GM10266 (cell line): ENCODE results near the gene MEDAG.

ENCODE experiments used
- DNase-seq: peaks from one replicate; pipeline ENCODE4 v3.0.0; 2012; ENCODE audit errors: extremely low spot score
- CTCF ChIP-seq: IDR thresholded peaks from 2 replicates; pipeline ENCODE4 v1.5.1; 2012; ENCODE audit warnings: mild to moderate bottlenecking, low read depth; ENCODE audit not compliant: control insufficient read depth, insufficient read depth; ENCODE audit errors: missing control alignments

The MEDAG gene

GRCh38 chr13:30905932-30906383, at the start of gene MEDAG:
TSS of gene MEDAG (plus strand) at chr13:30906271. CDS start at chr13:30906516, 245 bp downstream.
- no peak for TF ChIP-seq CTCF
- no peak for DNase-seq

GRCh38 chr13:30857018-30857417, 49.1 kb upstream of the MEDAG start:
- DNase-seq, result no peak
- no peak for TF ChIP-seq CTCF

GRCh38 chr13:30857636-30858035, 48.4 kb upstream of the MEDAG start:
- DNase-seq, result no peak
- TF ChIP-seq CTCF, result no peak

- no peak for DNase-seq
- TF ChIP-seq CTCF, result no peak
These were observed 46.7 kb upstream of the MEDAG start for GRCh38 chr13:30859326-30859725.

GRCh38 chr13:30861163-30861562, 44.9 kb upstream of the MEDAG start:
- no peak for TF ChIP-seq CTCF
- no peak for DNase-seq

- no peak for TF ChIP-seq CTCF
- DNase-seq, result no peak
These were observed 44.1 kb upstream of the MEDAG start for GRCh38 chr13:30861836-30862467.

- no peak for DNase-seq
- TF ChIP-seq CTCF, result no peak
These were observed 43.4 kb upstream of the MEDAG start for GRCh38 chr13:30862707-30863106.
